Motor neuron (in vitro differentiated cells): ENCODE measurements around the gene MVD. TPM values are rescaled to one million over a fixed set of nuclear protein-coding genes. Genes with fewer than 3 reads are reported as not detected.

Experiments
- ATAC-seq, 8 experiments: fragments of 200-7000 bp; cut with Tn5 transposase; replicated peaks in 6 of 8; 2 replicates each; pipeline ENCODE4 v1.8.0; 2021; ENCODE audit warnings: mild to moderate bottlenecking in 8 of 8, moderate library complexity in 8 of 8
- H3K27ac ChIP-seq, 2 donors: fragments of 250-450 bp; sonication (Bioruptor Pico); 2 replicates each; pipeline ENCODE4 v1.9.0; 2021; ENCODE audit warnings: antibody characterized with exemption in 2 of 2, mild to moderate bottlenecking in 2 of 2, moderate library complexity in 1 of 2
- H3K4me1 ChIP-seq, 2 donors: fragments of 250-450 bp; sonication (Bioruptor Pico); replicated peaks in 1 of 2; 2 replicates each; pipeline ENCODE4 v1.6.1; 2021; ENCODE audit warnings: antibody characterized with exemption in 2 of 2, mild to moderate bottlenecking in 2 of 2, moderate library complexity in 1 of 2
- H3K4me3 ChIP-seq, 5 donors: fragments of 250-450 bp; sonication (Bioruptor Pico); 2 replicates each; pipeline ENCODE4 v1.9.0; 2021; ENCODE audit warnings: antibody characterized with exemption in 5 of 5, mild to moderate bottlenecking in 5 of 5, moderate library complexity in 4 of 5
- WGBS, 10 experiments: fragments of 450-650 bp; shearing (Covaris generic); methylation state at CpG; one replicate each; pipeline ENCODE4 v1.0.0; 2022; 5-methylcytosine and 5-hydroxymethylcytosine counted together
- in situ Hi-C, 9 experiments: fragments of 400-800 bp; cut with MboI; loops; one replicate each; pipeline ENCODE4 v1.15.0; 2021; ENCODE audit warnings: low sequenced_read_pairs in 9 of 9, low pct_unique_long_range_greater_than_20kb in 2 of 9; ENCODE audit not compliant: unreplicated experiment in 9 of 9
- total RNA-seq, 8 experiments: library from RNA; unstranded; fragments of 300-600 nt; gene quantifications; 2 replicates each; pipeline versions ENCODE4 v1.2.3 to v1.2.4, GENCODE V29; 2022

The MVD gene
- total RNA-seq, 8 experiments from 2014 or later, result 41.7 to 108 (median 88.2) TPM

DNA sequence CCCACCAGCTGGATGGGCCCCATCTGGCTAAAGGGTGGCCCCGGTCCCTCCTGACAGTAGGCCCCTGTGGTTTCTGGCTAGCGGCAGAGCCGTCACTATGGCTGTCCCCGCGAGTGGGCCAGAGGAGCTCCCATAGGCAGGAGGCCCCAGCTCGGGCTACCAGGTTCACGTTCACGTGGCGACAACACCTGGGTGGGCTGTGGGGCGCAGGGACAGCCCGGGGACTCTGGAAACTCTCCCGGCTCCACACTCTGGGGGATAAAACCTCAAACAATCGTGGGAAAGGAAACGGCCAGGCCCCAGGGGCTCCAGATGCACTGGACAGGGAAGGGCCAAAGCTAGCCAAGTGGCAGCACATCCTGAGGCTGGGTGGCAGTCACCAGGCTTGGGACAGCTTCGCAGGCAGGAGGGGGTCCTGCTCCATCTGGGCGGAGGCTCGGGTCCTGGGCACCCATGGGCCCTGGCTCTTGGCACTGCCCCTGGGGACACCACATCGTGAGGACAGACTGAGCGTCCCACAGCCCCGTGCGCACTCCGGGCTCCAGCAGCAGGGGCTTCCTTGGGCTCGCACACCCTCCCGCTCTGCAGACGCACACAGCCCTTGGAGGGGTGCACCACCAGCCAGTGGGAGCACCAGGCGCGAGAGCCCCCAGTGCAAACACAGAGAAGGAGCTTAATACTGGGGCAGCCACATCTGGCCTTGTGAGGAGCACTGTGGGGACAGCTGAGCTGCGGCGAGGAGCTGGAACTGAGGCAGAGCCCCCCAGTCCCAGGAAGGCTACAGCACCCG lies 38.9 kb upstream of the MVD start:
- WGBS, 10 experiments, result 75 to 100% (median 92%) methylated on average over 1 to 3 of the region's 30 CpGs; no CpG with 5 or more reads in 6 of the 10 experiments
- no peak for ATAC-seq
- peaks cover 6% of the 10 kb centered on the region in 2 donors for H3K4me1 ChIP-seq
- in situ Hi-C loops, result no loop called here
- H3K27ac ChIP-seq, result no peak overlapping the region
- H3K4me3 ChIP-seq, result no peak overlapping the region

- 50 to 100% (median 84%) methylated on average over 1 to 11 of the region's 42 CpGs; no CpG with 5 or more reads in 2 of the 10 experiments for WGBS, 10 experiments
- Histone ChIP-seq H3K27ac (no peak overlapping the region), H3K4me1 (peaks cover 6% of the 10 kb centered on the region in 2 donors), H3K4me3 (no peak overlapping the region)
- peak in 5 of 8 experiments; percentile 9 to 43 (median 21) for ATAC-seq
- in situ Hi-C loops, result no loop called here
Measured at GRCh38 chr16:88700636-88701482, 38.0 kb upstream of the MVD start.

GRCh38 chr16:88700322-88700635 lies 37.4 kb upstream of the MVD start:
- in situ Hi-C loops, result no loop called here
- Histone ChIP-seq H3K4me3 (no peak overlapping the region), H3K27ac (no peak overlapping the region), H3K4me1 (peaks cover 5% of the 10 kb centered on the region in 2 donors)
- ATAC-seq, result no peak
- WGBS, 10 experiments, result 50 to 100% (median 80%) methylated on average over 1 to 5 of the region's 14 CpGs; no CpG with 5 or more reads in 7 of the 10 experiments

GRCh38 chr16:88699180-88699579 lies 36.3 kb upstream of the MVD start:
- H3K4me1 ChIP-seq, result no peaks in the 10 kb centered on the region
- WGBS, 10 experiments, result 100% methylated on average over 2 to 4 of the region's 16 CpGs; no CpG with 5 or more reads in 7 of the 10 experiments
- no peak overlapping the region for H3K27ac ChIP-seq
- no peak for ATAC-seq
- H3K4me3 ChIP-seq, result no peak overlapping the region
- in situ Hi-C loops, result no loop called here

DNA sequence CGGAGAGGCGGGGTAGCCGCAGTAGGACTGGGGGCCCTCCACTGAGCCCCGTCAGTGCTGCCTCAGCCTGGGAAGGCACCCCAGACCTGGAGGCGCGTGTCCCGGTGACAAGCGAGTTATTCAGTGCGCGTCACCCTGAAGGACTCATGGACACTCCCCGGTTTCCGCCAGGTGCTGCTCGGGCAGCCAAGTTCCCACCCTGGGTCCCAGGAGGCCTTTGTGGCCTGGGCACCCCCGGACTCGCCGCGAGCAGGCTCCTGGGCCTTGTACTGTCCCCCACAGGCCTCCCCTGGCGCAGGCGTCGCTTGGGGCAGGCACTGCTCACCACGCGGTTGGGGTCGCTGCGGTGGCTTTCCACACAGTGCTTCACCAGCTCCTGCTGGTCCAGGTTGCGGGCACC lies 35.8 kb upstream of the MVD start:
- ATAC-seq, result no peak
- WGBS, 10 experiments, result 100% methylated on average over 1 to 3 of the region's 25 CpGs; no CpG with 5 or more reads in 8 of the 10 experiments

DNA sequence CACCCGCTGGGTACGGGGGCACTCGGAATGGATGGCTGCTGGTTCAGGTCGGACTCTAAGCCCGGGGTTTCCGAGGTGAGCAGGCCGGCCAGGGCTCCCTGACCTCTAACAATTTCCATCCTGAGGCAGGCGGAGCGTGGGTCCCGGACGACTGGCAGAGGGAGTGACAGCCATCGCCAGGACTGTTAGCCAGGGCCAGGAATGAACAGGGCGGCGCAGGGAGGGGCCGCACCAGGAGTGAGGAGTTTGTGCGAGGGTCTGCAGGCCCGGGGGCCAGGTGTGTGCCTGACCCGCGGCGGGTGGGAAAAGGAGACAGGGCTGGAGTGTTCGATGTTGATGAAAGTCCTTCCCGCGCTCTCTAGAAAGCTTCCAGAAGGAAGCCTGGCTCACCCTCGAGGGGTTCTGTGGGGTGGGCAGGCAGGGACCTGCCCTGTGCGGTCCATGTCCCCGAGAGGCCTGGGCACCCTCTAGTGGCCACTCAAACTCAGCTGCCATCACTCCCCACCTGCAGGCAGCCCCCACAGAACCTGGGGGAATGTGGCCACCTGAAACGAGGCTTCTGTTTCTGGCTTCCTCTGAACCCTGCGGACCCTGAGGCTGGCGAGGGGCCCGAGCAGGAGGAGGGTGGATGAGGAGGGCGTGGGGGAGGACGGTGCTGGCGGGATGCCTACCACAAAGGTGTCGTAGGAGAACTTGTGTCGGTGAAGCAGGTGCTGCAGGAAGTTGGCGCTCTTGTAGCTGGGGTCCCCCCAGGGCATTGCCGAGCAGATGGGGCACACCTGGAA lies 35.1 kb upstream of the MVD start:
- ATAC-seq, result peak in 3 of 8 experiments; percentile 23 to 36 (median 30)
- H3K27ac ChIP-seq, result no peak overlapping the region
- WGBS, 10 experiments, result 80 to 87% methylated on average over 1 to 3 of the region's 37 CpGs; no CpG with 5 or more reads in 8 of the 10 experiments
- no peaks in the 10 kb centered on the region for H3K4me1 ChIP-seq
- in situ Hi-C loops, result no loop called here
- H3K4me3 ChIP-seq, result no peak overlapping the region

More for the DNA sequence above, 35.8 kb upstream of the MVD start:
- H3K4me1 ChIP-seq, result no peaks in the 10 kb centered on the region
- H3K27ac ChIP-seq, result no peak overlapping the region
- no peak overlapping the region for H3K4me3 ChIP-seq
- in situ Hi-C loops, result no loop called here

DNA sequence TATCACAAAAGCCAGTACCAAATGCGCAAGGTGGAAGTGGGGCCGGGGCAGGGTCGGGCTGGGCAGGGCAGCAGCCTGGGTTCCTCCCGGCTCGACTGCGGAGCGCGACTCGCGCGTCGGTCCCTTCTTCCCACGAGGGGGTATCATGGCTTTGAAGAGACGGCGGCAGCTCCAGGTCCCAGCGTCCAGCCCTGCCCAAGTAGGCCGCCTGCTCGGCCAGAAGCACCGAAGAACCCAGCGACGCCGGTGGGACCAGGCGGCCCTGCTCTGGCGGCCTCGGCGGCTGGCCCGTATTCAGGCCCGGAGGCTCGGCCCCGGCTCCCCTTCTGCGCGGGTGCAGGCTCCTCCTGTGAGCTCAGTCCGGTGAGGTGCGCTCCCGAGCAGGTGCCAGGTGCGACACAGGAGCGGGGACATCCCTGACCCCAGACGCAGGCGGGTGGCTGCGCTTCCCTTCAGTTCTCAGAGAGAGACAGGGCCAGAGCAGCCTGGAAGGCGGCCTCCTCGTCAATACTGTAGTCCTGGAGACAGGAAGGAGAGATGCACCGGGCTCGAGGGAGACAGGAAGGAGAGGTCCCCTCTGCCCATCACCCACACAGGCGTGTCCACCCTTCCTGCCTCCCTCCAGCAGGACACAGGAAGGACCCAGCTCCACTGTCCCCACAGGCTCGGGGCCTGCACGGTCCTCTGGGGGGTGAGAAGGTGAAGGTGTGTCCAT lies 34.4 kb upstream of the MVD start:
- in situ Hi-C loops, result no loop called here
- Histone ChIP-seq H3K27ac (no peak overlapping the region), H3K4me3 (no peak overlapping the region), H3K4me1 (no peaks in the 10 kb centered on the region)
- 79 to 100% (median 86%) methylated on average over 3 to 19 of the region's 47 CpGs; no CpG with 5 or more reads in 5 of the 10 experiments for WGBS, 10 experiments
- ATAC-seq, result no peak

DNA sequence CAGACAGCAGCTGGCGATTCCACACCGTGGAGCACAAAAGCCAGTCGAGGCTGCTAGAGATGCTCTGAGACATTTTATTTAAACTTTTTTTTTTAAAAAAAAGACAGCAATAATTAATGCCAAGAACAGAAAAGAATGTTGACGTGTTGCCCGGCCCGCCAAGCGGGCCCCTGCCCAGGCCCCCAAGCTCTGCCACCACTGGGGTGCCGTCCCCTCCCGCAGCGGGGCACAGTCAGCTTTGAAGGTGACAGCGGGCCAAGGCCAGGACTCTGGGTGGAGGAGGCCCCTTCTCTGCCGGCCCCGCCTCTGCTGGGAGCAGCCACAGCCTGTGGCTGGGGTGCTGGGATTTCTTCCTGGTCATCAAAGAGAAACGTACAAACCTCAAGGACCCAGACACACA lies 33.5 kb upstream of the MVD start:
- 60 to 100% (median 89%) methylated on average over 1 to 5 of the region's 14 CpGs; no CpG with 5 or more reads in 6 of the 10 experiments for WGBS, 10 experiments
- H3K4me1 ChIP-seq, result no peaks in the 10 kb centered on the region
- no peak overlapping the region for H3K4me3 ChIP-seq
- ATAC-seq, result no peak
- H3K27ac ChIP-seq, result no peak overlapping the region
- in situ Hi-C loops, result no loop called here

DNA sequence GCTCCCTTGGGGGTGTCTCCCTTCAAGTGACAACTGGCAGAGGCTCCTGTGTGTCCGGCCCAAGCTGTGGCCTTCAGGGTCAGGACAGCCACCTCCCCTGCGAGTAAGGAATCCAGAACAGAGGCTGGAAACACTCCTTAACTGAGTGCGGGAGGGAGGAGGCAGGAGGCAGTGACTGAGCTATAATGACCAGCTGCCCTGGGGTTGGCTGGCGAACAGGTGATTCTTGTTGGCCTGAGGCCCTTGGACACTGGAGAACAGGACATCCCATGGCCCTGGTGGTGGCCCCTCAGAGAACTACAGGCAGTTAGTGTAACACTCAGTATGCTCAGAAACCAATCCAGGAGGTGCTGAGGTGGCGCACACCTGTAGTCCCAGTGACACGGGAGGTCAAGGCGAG lies 32.9 kb upstream of the MVD start:
- in situ Hi-C loops, result no loop called here
- Histone ChIP-seq H3K4me3 (no peak overlapping the region), H3K27ac (no peak overlapping the region), H3K4me1 (no peaks in the 10 kb centered on the region)
- WGBS, 10 experiments, result 86 to 93% methylated on average over 4 to 5 of the region's 7 CpGs; no CpG with 5 or more reads in 8 of the 10 experiments
- ATAC-seq, result no peak

DNA sequence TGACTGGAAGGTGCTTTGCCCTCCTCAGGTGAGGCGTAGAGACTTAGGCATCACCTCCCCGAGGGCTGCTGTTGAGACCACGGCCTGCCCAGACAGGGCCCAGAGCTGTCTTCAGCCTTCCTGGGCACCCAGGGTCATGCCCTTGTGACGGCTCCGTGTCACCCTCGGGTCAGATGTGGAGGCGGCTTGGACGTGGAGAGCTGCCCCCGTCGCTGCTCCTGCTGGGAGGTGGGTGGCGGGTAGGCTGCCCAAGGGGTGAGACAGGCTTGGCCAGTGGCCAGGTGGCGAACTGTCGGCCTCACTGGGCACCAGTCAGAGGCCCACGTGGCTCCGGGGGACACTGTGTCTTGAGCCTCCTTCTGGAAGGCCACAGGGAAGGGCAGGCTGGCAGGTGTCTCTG lies 32.3 kb upstream of the MVD start:
- ATAC-seq, result no peak
- 55 to 100% (median 90%) methylated on average over 2 to 6 of the region's 15 CpGs; no CpG with 5 or more reads in 7 of the 10 experiments for WGBS, 10 experiments
- in situ Hi-C loops, result no loop called here
- H3K4me1 ChIP-seq, result no peaks in the 10 kb centered on the region
- H3K27ac ChIP-seq, result no peak overlapping the region
- no peak overlapping the region for H3K4me3 ChIP-seq

DNA sequence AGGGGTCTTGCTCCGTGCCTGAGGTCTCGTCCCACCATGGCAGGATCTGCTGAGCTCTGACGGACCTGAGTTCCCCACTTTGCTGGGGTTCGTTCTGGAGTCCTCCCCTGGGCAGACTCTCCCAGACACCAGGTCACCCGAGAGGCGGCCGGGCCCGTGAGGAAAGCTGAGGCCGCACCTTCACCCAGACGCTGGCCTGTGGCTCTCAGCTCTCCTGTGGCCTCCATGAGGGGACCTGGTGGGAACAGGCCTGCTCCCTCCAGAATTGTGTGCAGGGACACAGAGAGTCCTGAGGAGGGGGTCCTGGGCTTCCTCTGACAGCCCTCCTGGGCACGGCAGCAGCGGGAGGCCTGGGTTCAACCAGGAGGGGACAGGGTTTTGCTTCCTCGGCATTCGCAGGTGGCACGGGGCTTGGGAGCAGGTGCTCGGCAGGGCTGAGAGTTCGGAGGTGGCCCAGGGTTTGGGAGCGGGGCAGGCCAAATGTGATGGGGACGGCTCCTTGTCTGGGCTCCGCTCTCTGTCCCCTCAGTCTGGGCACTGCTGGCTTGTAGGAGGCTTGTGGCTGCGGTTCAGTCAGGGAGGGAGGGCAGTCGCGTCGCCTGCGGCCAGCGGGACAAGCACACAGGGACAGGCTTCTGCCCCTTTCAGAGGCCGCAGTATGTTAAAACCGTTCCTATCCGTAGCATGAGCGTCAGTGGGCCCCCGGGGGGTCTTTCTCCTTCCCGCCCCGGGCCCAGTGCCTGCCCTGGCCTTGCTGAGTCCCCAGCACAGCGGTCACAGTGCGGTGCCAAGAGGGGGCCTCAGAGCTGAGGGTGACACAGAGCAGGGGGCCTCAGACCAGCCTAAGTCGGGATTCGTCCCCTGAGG lies 31.6 kb upstream of the MVD start:
- Histone ChIP-seq H3K4me1 (no peaks in the 10 kb centered on the region), H3K4me3 (no peak overlapping the region), H3K27ac (no peak overlapping the region)
- ATAC-seq, result no peak
- in situ Hi-C loops, result no loop called here
- 20 to 100% (median 60%) methylated on average over 1 to 9 of the region's 37 CpGs; no CpG with 5 or more reads in 3 of the 10 experiments for WGBS, 10 experiments
